Measurements from ENCODE around the gene LRRC36. TPM values are rescaled to one million over a fixed set of nuclear protein-coding genes. Genes with fewer than 3 reads are reported as not detected.

The LRRC36 gene
- total RNA-seq, 1 experiment from 2014 or later = 0.13 TPM

DNA sequence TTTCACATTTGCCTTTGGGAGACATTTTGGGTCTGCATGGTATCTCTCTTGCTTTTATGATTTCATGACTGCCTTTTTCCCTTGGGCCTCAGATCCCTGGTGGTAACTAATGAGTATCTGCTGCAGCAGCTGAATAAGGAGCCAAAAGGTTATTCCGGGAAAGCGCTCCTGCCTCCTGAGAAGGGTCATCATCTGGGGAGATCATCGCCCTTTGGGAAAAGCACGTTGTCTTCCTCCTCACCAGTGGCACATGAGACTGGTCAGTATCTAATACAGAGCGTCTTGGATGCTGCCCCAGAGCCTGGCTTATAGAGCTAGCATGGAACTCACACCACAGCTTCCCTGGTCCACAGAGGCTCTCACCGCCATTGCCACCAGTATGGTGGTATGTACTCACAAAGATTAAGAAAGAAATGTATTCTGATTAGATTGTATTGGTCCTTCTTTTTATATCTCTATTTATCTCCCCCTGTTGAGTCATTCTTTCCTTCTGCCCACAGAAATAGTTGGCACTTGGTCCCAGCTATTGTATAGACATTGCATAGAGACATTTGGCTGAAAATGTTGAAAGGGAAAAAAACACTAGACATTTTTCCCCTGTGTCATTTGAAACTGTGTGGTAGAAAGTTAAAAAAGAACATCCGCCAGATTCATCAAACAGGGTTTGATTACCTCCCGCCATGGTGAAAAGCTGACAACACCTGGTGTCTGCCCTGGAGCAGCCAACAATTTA is 58.3 kb downstream of the LRRC36 start (continued):
- TF ChIP-seq, protein P1, sequence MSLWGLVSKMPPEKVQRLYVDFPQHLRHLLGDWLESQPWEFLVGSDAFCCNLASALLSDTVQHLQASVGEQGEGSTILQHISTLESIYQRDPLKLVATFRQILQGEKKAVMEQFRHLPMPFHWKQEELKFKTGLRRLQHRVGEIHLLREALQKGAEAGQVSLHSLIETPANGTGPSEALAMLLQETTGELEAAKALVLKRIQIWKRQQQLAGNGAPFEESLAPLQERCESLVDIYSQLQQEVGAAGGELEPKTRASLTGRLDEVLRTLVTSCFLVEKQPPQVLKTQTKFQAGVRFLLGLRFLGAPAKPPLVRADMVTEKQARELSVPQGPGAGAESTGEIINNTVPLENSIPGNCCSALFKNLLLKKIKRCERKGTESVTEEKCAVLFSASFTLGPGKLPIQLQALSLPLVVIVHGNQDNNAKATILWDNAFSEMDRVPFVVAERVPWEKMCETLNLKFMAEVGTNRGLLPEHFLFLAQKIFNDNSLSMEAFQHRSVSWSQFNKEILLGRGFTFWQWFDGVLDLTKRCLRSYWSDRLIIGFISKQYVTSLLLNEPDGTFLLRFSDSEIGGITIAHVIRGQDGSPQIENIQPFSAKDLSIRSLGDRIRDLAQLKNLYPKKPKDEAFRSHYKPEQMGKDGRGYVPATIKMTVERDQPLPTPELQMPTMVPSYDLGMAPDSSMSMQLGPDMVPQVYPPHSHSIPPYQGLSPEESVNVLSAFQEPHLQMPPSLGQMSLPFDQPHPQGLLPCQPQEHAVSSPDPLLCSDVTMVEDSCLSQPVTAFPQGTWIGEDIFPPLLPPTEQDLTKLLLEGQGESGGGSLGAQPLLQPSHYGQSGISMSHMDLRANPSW (CRISPR knock-in tag; conservative IDR thresholded peaks at IDR 0.05; ENCODE audit: low read depth) = no peak
- TF ChIP-seq TEAD4 (CRISPR knock-in tag; IDR thresholded peaks at IDR 0.05) = no peak
- no peak for TF ChIP-seq NFE2L1 (CRISPR knock-in tag; IDR thresholded peaks at IDR 0.05)
- TF ChIP-seq, protein P2, sequence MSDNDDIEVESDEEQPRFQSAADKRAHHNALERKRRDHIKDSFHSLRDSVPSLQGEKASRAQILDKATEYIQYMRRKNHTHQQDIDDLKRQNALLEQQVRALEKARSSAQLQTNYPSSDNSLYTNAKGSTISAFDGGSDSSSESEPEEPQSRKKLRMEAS (CRISPR knock-in tag; IDR thresholded peaks at IDR 0.05) = no peak
- TF ChIP-seq ZNF263 (CRISPR knock-in tag; IDR thresholded peaks at IDR 0.05; ENCODE audit: low read depth) = no peak
- TF ChIP-seq, protein P3, sequence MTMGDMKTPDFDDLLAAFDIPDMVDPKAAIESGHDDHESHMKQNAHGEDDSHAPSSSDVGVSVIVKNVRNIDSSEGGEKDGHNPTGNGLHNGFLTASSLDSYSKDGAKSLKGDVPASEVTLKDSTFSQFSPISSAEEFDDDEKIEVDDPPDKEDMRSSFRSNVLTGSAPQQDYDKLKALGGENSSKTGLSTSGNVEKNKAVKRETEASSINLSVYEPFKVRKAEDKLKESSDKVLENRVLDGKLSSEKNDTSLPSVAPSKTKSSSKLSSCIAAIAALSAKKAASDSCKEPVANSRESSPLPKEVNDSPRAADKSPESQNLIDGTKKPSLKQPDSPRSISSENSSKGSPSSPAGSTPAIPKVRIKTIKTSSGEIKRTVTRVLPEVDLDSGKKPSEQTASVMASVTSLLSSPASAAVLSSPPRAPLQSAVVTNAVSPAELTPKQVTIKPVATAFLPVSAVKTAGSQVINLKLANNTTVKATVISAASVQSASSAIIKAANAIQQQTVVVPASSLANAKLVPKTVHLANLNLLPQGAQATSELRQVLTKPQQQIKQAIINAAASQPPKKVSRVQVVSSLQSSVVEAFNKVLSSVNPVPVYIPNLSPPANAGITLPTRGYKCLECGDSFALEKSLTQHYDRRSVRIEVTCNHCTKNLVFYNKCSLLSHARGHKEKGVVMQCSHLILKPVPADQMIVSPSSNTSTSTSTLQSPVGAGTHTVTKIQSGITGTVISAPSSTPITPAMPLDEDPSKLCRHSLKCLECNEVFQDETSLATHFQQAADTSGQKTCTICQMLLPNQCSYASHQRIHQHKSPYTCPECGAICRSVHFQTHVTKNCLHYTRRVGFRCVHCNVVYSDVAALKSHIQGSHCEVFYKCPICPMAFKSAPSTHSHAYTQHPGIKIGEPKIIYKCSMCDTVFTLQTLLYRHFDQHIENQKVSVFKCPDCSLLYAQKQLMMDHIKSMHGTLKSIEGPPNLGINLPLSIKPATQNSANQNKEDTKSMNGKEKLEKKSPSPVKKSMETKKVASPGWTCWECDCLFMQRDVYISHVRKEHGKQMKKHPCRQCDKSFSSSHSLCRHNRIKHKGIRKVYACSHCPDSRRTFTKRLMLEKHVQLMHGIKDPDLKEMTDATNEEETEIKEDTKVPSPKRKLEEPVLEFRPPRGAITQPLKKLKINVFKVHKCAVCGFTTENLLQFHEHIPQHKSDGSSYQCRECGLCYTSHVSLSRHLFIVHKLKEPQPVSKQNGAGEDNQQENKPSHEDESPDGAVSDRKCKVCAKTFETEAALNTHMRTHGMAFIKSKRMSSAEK (CRISPR knock-in tag; IDR thresholded peaks at IDR 0.05; ENCODE audit: borderline replicate concordance) = no peak
- TF ChIP-seq, protein P4, sequence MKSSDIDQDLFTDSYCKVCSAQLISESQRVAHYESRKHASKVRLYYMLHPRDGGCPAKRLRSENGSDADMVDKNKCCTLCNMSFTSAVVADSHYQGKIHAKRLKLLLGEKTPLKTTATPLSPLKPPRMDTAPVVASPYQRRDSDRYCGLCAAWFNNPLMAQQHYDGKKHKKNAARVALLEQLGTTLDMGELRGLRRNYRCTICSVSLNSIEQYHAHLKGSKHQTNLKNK (CRISPR knock-in tag; IDR thresholded peaks at IDR 0.05) = no peak
- TF ChIP-seq ZNF138 (CRISPR knock-in tag; conservative IDR thresholded peaks at IDR 0.05) = no peak
- TF ChIP-seq, protein P5, sequence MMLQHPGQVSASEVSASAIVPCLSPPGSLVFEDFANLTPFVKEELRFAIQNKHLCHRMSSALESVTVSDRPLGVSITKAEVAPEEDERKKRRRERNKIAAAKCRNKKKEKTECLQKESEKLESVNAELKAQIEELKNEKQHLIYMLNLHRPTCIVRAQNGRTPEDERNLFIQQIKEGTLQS (CRISPR knock-in tag; conservative IDR thresholded peaks at IDR 0.05) = no peak
- TF ChIP-seq NR1H2 (CRISPR knock-in tag; IDR thresholded peaks at IDR 0.05) = no peak

DNA sequence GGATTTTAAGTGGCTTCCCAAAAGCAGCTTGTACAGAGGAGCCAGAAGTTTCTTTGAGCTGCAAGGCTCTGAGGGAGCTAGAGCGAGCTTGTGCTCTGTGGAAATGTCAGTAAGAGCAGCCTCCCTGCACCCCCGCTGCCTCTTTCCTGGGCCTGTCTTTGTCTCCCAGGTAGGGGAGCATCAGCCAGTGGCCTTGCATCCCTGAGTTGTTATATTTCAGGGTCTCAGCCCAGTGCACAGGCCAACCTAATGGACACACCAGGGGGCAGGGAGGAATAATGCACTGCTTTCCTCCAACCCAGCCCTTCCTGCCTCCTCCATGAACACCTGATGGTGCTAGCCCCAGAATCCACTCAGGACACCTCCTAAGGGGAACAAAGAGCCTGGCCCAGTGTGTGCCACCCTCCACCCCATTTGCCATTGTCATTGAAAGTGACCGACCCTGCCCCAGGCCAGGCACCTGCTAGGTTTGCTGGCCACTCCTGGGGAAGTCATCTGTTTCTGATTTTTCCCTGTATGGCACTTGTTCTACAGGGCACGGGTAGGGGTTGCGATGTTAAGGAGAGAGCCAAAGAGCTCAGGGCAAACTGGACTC is 60.3 kb downstream of the LRRC36 start:
- no peak overlapping the region for H3K27ac Mint-ChIP-seq
- ChIA-PET CTCF (interaction anchor here (0.6 to 5.1 kb wide), 8 partner anchors 13 to 122 kb away, joined by 3 to 44 read pairs (median 4); partner anchors contain the start of genes KCTD19 and LRRC36), POLR2A (interaction anchor here (0.6 kb wide), 1 partner anchor 50 kb away, joined by 4 read pairs; no protein-coding TSS in a partner anchor)
- peak; percentile 35 for ATAC-seq
- H3K9me3 Mint-ChIP-seq = no peaks in the 10 kb centered on the region
- no peaks in the 10 kb centered on the region for H3K36me3 Mint-ChIP-seq
- TF ChIP-seq GABPB1 (CRISPR knock-in tag; IDR thresholded peaks at IDR 0.05) (no peak), HMGA2 (CRISPR knock-in tag; IDR thresholded peaks at IDR 0.05) (no peak)
- TF ChIP-seq, protein P6, sequence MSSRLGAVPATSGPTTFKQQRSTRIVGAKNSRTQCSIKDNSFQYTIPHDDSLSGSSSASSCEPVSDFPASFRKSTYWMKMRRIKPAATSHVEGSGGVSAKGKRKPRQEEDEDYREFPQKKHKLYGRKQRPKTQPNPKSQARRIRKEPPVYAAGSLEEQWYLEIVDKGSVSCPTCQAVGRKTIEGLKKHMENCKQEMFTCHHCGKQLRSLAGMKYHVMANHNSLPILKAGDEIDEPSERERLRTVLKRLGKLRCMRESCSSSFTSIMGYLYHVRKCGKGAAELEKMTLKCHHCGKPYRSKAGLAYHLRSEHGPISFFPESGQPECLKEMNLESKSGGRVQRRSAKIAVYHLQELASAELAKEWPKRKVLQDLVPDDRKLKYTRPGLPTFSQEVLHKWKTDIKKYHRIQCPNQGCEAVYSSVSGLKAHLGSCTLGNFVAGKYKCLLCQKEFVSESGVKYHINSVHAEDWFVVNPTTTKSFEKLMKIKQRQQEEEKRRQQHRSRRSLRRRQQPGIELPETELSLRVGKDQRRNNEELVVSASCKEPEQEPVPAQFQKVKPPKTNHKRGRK (CRISPR knock-in tag; IDR thresholded peaks at IDR 0.05; ENCODE audit: borderline replicate concordance) = no peak
- TF ChIP-seq, protein P7, sequence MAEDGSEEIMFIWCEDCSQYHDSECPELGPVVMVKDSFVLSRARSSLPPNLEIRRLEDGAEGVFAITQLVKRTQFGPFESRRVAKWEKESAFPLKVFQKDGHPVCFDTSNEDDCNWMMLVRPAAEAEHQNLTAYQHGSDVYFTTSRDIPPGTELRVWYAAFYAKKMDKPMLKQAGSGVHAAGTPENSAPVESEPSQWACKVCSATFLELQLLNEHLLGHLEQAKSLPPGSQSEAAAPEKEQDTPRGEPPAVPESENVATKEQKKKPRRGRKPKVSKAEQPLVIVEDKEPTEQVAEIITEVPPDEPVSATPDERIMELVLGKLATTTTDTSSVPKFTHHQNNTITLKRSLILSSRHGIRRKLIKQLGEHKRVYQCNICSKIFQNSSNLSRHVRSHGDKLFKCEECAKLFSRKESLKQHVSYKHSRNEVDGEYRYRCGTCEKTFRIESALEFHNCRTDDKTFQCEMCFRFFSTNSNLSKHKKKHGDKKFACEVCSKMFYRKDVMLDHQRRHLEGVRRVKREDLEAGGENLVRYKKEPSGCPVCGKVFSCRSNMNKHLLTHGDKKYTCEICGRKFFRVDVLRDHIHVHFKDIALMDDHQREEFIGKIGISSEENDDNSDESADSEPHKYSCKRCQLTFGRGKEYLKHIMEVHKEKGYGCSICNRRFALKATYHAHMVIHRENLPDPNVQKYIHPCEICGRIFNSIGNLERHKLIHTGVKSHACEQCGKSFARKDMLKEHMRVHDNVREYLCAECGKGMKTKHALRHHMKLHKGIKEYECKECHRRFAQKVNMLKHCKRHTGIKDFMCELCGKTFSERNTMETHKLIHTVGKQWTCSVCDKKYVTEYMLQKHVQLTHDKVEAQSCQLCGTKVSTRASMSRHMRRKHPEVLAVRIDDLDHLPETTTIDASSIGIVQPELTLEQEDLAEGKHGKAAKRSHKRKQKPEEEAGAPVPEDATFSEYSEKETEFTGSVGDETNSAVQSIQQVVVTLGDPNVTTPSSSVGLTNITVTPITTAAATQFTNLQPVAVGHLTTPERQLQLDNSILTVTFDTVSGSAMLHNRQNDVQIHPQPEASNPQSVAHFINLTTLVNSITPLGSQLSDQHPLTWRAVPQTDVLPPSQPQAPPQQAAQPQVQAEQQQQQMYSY (CRISPR knock-in tag; IDR thresholded peaks at IDR 0.05) = no peak
- peaks cover 15% of the 10 kb centered on the region for H3K4me1 Mint-ChIP-seq
- no peak for DNase-seq (ENCODE audit: low spot score)
- peaks cover 24% of the 10 kb centered on the region for H3K27me3 Mint-ChIP-seq (ENCODE audit: low read depth)
- H3K4me3 Mint-ChIP-seq = no peak overlapping the region

Data from WTC11 (cell line).